Endothelial cell of umbilical vein (primary cell): Measurements from ENCODE around the gene TMEM30B. TPM values are rescaled to one million over a fixed set of nuclear protein-coding genes. Genes with fewer than 3 reads are reported as not detected.
A peak's percentile ranks its signal among the peaks of the same experiment; 100 is the strongest.

Experiments used
- BruUV-seq: library from RNA; stranded (reverse); fragments of 400-500 nt; replicated peaks from 2 replicates; lab custom pipeline; 2021; lab: Mats Ljungman, UMichigan
- CTCF ChIA-PET: fragments of 300-600, 350-600 bp; sonication (Branson Sonifier 250); formaldehyde crosslinking; loops from one replicate; lab custom pipeline; 2021; ENCODE audit warnings: antibody characterized with exemption, inconsistent platforms; lab: Charles Lee
- POLR2A ChIA-PET: fragments of 300-600, 350-600 bp; sonication (Branson Sonifier 250); formaldehyde crosslinking; loops from one replicate; lab custom pipeline; 2021; ENCODE audit warnings: antibody characterized with exemption, inconsistent platforms; lab: Charles Lee
- DNase-seq: peaks from one replicate; pipeline ENCODE4 v3.0.0-alpha.2; 2011; ENCODE audit warnings: low read depth, low spot score
- FAIRE-seq: peaks from 2 replicates; lab custom pipeline; 2011; peaks lifted over from hg19 to GRCh38; lab: Jason Lieb, UNC
- H2AFZ ChIP-seq: 2 replicates; pipeline ENCODE4 v1.6.0; 2012; ENCODE audit warnings: low read depth, low read length, control low read depth, inconsistent platforms
- H3K27ac ChIP-seq: 2 replicates; pipeline ENCODE4 v1.5.1; 2011; ENCODE audit warnings: low read depth, mild to moderate bottlenecking, control low read depth, low read length, moderate library complexity; ENCODE audit not compliant: insufficient read depth
- H3K27me3 ChIP-seq, 2 experiments: 2 replicates each; pipeline versions ENCODE4 v1.6.0 to v1.6.1; 2011; ENCODE audit warnings: low read length in 2 of 2, mixed read lengths in 1 of 2; ENCODE audit not compliant: control insufficient read depth in 2 of 2, insufficient read depth in 2 of 2
- H3K36me3 ChIP-seq, 2 experiments: 2 replicates in 1 of 2; 3 replicates in 1 of 2; pipeline ENCODE4 v1.5.1; 2011; ENCODE audit warnings: low read length in 2 of 2, mild to moderate bottlenecking in 1 of 2, moderate library complexity in 1 of 2; ENCODE audit not compliant: control insufficient read depth in 2 of 2, insufficient read depth in 2 of 2; ENCODE audit errors: extremely low read depth in 1 of 2
- H3K4me1 ChIP-seq: 3 replicates; pipeline ENCODE4 v1.5.1; 2011; ENCODE audit warnings: mild to moderate bottlenecking, low read length; ENCODE audit not compliant: control insufficient read depth, insufficient read depth; ENCODE audit errors: extremely low read depth
- H3K4me2 ChIP-seq: 2 replicates; pipeline ENCODE4 v1.6.1; 2011; ENCODE audit warnings: low read length, control low read depth, mixed read lengths; ENCODE audit not compliant: insufficient read depth
- H3K4me3 ChIP-seq, 3 experiments: fragments of 200-600 bp in 1 of 3; sonication (generic), shearing (Covaris generic) in 1 of 3; replicated peaks in 1 of 3; 2 replicates each; pipeline ENCODE4 v1.5.1; 2011 to 2016; ENCODE audit warnings: control low read depth in 3 of 3, low read length in 3 of 3, mild to moderate bottlenecking in 2 of 3, inconsistent platforms in 1 of 3, low read depth in 1 of 3, moderate library complexity in 1 of 3; ENCODE audit not compliant: insufficient read depth in 1 of 3
- H3K79me2 ChIP-seq: 2 replicates; pipeline ENCODE4 v1.6.0; 2012; ENCODE audit warnings: low read length, inconsistent platforms; ENCODE audit not compliant: control insufficient read depth, insufficient read depth
- H3K9ac ChIP-seq: replicated peaks from 2 replicates; pipeline ENCODE3; 2011; ENCODE audit warnings: low read length, control low read depth; ENCODE audit not compliant: insufficient read depth; ENCODE audit errors: extremely low read depth
- H3K9me1 ChIP-seq: replicated peaks from 3 replicates; pipeline ENCODE4 v1.6.0; 2011; ENCODE audit warnings: mild to moderate bottlenecking, low read length; ENCODE audit not compliant: control insufficient read depth, insufficient read depth; ENCODE audit errors: extremely low read depth
- H3K9me3 ChIP-seq: replicated peaks from 2 replicates; pipeline ENCODE4 v1.5.1; 2012; ENCODE audit warnings: low read length, inconsistent platforms; ENCODE audit not compliant: control insufficient read depth, insufficient read depth
- H4K20me1 ChIP-seq: replicated peaks from 2 replicates; pipeline ENCODE3; 2011; ENCODE audit warnings: mild to moderate bottlenecking, low read length; ENCODE audit not compliant: control insufficient read depth, insufficient read depth; ENCODE audit errors: extremely low read depth
- EZH2 ChIP-seq: IDR thresholded peaks from 2 replicates; pipeline ENCODE4 v1.6.1; 2012; ENCODE audit warnings: borderline replicate concordance, low read depth, mild to moderate bottlenecking, moderate library complexity, low read length, inconsistent platforms; ENCODE audit not compliant: severe bottlenecking
- FOS ChIP-seq: IDR thresholded peaks from 2 replicates; pipeline ENCODE4 v1.6.1; 2011; ENCODE audit warnings: mild to moderate bottlenecking, low read length, moderate library complexity, borderline replicate concordance; ENCODE audit not compliant: insufficient read depth
- JUN ChIP-seq: IDR thresholded peaks from 2 replicates; pipeline ENCODE4 v1.6.1; 2011; ENCODE audit warnings: borderline replicate concordance, low read depth; ENCODE audit not compliant: insufficient read length, insufficient read depth
- MYC ChIP-seq: IDR thresholded peaks from one replicate; pipeline ENCODE4 v1.6.1; 2011; ENCODE audit warnings: mild to moderate bottlenecking, low read depth, low read length
- POLR2A ChIP-seq: IDR thresholded peaks from 2 replicates; pipeline ENCODE4 v1.6.1; 2012; ENCODE audit warnings: low read depth, mild to moderate bottlenecking, control low read depth, low read length
- dilution Hi-C: fragments of 300-500 bp; cut with MboI; formaldehyde crosslinking; loops from one replicate; pipeline ENCODE4 v1.15.0; 2019; ENCODE audit warnings: low sequenced_read_pairs; ENCODE audit not compliant: extremely low pct_ligation_motif_present
- intact Hi-C: fragments of 100-400 bp; cut with micrococcal nuclease; formaldehyde crosslinking; loops from one replicate; pipeline ENCODE4 v1.10.0; 2022
- polyA plus RNA-seq, 4 experiments: library from polyadenylated mRNA; depleted of rRNA in 3 of 4; stranded (reverse) in 3 of 4; unstranded in 1 of 4; fragments of >200 nt; gene quantifications; 2 replicates each; pipeline versions ENCODE4 v1.2.1 to v1.2.3, GENCODE V29; 2011 to 2012; ENCODE audit warnings: missing spikeins in 1 of 4
- total RNA-seq: library from RNA; stranded (reverse); gene quantifications from 2 replicates; pipeline ENCODE4 v1.2.3, GENCODE V29; 2021
- TF ChIP-seq, protein P1 (sequence below): IDR thresholded peaks from 2 replicates; pipeline ENCODE4 v1.6.1; 2011; ENCODE audit not compliant: insufficient read depth, insufficient read length
- TF ChIP-seq, protein P2 (sequence below), 2 donors: IDR thresholded peaks; 1 replicate in 1 of 2; 2 replicates in 1 of 2; pipeline ENCODE4 v1.5.1; 2011; ENCODE audit warnings: low read length in 2 of 2, mild to moderate bottlenecking in 2 of 2, moderate library complexity in 2 of 2, control low read depth in 1 of 2, inconsistent platforms in 1 of 2, low read depth in 1 of 2; ENCODE audit not compliant: insufficient read depth in 1 of 2; ENCODE audit errors: extremely low read depth in 1 of 2

The TMEM30B gene
- total and polyA plus RNA-seq, 2 donors (not counting 3 experiments of a cell fraction or from before 2014, with no cell fraction given): 0.32 to 0.35 TPM

DNA sequence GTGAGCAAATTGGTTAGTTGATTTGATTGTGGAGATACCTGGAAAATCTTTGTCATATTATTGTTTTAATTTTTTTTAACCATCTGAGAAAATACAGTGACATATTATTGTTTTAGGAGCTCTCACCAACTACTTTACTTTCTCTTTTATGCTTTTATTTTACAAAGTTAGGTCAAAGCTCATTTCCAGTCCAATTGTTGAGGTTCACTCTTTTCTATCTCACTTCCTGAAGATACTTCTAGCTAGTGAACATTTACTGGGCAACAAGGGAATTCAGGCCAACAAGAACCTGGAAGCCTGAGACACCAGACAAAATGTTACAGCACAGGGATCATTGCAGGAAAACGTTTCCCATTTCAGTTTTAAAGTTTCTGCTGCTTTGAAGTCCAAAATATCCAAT, 3.9 kb downstream of the TMEM30B start:
- no peak for FAIRE-seq
- Histone ChIP-seq H3K4me3 (no peak overlapping the region), H3K27ac (no peak overlapping the region), H3K27me3 (peaks cover 9 to 11% of the 10 kb centered on the region in 2 experiments), H3K9me1 (no peaks in the 10 kb centered on the region), H2AFZ (no peak overlapping the region), H3K4me2 (no peak overlapping the region), H3K9me3 (no peaks in the 10 kb centered on the region), H3K9ac (no peak overlapping the region), H3K79me2 (no peaks in the 10 kb centered on the region), H4K20me1 (no peaks in the 10 kb centered on the region), H3K36me3 (no peaks in the 10 kb centered on the region), H3K4me1 (peaks cover 9% of the 10 kb centered on the region)
- ChIA-PET CTCF (interaction anchor here (0.7 to 1.1 kb wide), 2 partner anchors 8 to 10 kb away, joined by 3 read pairs; no protein-coding TSS in a partner anchor), POLR2A (no interaction called here)
- dilution Hi-C loops: loop anchor here (25.0 kb wide), 1 partner anchor 185 kb away; no protein-coding TSS in a partner anchor
- intact Hi-C loops: no loop called here
- DNase-seq: peak; percentile 81
- TF ChIP-seq, protein P1, sequence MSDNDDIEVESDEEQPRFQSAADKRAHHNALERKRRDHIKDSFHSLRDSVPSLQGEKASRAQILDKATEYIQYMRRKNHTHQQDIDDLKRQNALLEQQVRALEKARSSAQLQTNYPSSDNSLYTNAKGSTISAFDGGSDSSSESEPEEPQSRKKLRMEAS: no peak
- no peak for TF ChIP-seq EZH2
- no peak for TF ChIP-seq FOS
- no peak for TF ChIP-seq MYC
- TF ChIP-seq POLR2A: no peak
- TF ChIP-seq, protein P2, sequence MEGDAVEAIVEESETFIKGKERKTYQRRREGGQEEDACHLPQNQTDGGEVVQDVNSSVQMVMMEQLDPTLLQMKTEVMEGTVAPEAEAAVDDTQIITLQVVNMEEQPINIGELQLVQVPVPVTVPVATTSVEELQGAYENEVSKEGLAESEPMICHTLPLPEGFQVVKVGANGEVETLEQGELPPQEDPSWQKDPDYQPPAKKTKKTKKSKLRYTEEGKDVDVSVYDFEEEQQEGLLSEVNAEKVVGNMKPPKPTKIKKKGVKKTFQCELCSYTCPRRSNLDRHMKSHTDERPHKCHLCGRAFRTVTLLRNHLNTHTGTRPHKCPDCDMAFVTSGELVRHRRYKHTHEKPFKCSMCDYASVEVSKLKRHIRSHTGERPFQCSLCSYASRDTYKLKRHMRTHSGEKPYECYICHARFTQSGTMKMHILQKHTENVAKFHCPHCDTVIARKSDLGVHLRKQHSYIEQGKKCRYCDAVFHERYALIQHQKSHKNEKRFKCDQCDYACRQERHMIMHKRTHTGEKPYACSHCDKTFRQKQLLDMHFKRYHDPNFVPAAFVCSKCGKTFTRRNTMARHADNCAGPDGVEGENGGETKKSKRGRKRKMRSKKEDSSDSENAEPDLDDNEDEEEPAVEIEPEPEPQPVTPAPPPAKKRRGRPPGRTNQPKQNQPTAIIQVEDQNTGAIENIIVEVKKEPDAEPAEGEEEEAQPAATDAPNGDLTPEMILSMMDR (IDR thresholded peaks at IDR 0.05; ENCODE audit: extremely low read depth in 1 of 2, insufficient read depth in 1 of 2, low read depth in 1 of 2, low read length in 2 of 2): no peak
- TF ChIP-seq JUN: no peak
- no TSS peak for BruUV-seq
